ENCODE data around the gene ZNF691. TPM values are rescaled to one million over a fixed set of nuclear protein-coding genes. Genes with fewer than 3 reads are reported as not detected.

Gene ZNF691
- total RNA-seq, 2 experiments from 2014 or later, result 6.9 to 7.5 TPM

DNA sequence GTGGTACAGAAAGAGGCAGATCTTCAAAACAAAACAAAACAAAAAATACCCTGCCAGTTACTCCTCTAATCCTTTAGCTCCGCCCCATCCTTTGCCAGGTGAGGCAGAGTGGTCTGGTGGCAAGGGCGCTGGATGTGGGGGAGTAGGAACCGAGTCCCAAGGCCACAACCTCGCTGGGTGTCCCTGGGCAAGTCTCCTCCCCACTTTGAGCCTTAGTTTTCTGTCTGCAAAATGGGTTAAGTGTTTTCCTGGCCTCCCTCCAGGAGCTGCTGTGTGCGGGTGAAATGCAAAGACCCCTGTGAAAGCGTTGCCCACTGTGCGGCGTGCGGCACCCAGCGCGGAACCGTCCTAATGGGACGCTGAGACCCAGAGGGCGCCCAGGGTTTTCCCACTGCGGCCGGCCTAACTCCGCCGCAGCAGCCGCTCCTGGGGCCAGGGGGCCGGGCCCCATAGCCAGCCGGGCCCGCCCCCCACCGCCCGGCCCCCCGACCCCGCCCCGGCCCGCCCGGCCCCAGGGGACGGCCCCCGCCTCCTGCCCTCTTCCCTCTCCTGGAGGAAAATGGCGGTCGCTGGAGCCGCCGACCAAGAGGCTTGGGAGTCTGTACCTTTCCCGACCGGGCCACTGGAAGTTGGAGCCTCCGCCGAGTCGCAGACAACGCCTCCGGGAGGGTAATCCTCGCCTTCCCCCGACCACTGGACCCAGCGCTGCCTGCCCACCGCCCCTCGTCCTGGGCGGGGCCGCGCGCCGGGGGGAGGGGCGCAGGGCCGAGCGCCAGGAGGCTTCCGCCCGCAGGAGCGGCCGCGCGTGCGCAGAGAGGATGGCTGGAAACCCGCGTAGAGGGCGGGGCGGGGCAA is 29.6 kb upstream of the ZNF691 start, which contains the start of the genes ERMAP and SVBP:
TSS of gene ERMAP (plus strand) at position 538 of the 855 bp plus-strand sequence. CDS start 13,327 bp downstream, outside the sequence.
TSS of gene SVBP (minus strand) at position 813 of the 855 bp plus-strand sequence. CDS start 853 bp downstream, outside the sequence.
- H3K27me3 Mint-ChIP-seq, result no peaks in the 10 kb centered on the region
- intact Hi-C loops (cut with micrococcal nuclease), result no loop called here
- H3K27ac Mint-ChIP-seq, result peak within 1 kb of the TSS; percentile 90
- DNase-seq (peak; percentile 93), ATAC-seq (peak; percentile 91)
- CTCF ChIA-PET, result interaction anchor here (0.8 to 2.4 kb wide), 7 partner anchors 18 to 238 kb away, joined by 3 to 6 read pairs (median 3); partner anchors contain the start of gene ZNF691
- H3K36me3 Mint-ChIP-seq (ENCODE audit: low read depth), result peaks cover 1% of the 10 kb centered on the region
- H3K9me3 Mint-ChIP-seq, result no peaks in the 10 kb centered on the region
- H3K4me1 Mint-ChIP-seq (ENCODE audit: low read depth), result peaks cover 23% of the 10 kb centered on the region
- POLR2A ChIA-PET, result interaction anchor here (0.8 to 2.6 kb wide), 8 partner anchors 16 to 158 kb away, joined by 3 to 11 read pairs (median 4); partner anchors contain the start of genes C1orf50, P3H1, PPIH and TMEM269
- H3K4me3 Mint-ChIP-seq, result peak within 1 kb of the TSS; percentile 71
- TF ChIP-seq, protein P1, sequence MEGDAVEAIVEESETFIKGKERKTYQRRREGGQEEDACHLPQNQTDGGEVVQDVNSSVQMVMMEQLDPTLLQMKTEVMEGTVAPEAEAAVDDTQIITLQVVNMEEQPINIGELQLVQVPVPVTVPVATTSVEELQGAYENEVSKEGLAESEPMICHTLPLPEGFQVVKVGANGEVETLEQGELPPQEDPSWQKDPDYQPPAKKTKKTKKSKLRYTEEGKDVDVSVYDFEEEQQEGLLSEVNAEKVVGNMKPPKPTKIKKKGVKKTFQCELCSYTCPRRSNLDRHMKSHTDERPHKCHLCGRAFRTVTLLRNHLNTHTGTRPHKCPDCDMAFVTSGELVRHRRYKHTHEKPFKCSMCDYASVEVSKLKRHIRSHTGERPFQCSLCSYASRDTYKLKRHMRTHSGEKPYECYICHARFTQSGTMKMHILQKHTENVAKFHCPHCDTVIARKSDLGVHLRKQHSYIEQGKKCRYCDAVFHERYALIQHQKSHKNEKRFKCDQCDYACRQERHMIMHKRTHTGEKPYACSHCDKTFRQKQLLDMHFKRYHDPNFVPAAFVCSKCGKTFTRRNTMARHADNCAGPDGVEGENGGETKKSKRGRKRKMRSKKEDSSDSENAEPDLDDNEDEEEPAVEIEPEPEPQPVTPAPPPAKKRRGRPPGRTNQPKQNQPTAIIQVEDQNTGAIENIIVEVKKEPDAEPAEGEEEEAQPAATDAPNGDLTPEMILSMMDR (IDR thresholded peaks at IDR 0.05), result no peak

DNA sequence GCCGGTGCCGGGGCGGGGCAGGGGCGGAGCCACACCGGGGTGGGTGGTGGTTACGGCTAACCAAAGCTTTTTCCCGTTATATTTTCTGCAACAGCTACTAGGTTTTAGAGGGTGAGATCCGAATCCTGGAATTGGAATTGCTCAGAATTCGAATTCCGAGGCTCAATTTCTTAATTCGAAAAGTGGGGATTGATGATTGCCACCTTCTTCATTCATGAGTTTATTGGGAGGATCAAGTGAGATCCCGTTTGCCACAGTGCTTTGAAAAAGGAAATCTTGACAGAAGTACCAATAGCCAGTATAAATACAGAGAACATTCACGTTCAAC is 29.0 kb upstream of the ZNF691 start:
- CTCF ChIA-PET, result interaction anchor here (0.8 to 2.4 kb wide), 6 partner anchors 17 to 239 kb away, joined by 3 to 6 read pairs (median 3); partner anchors contain the start of gene ZNF691
- H3K27ac Mint-ChIP-seq, result no peak overlapping the region

DNA sequence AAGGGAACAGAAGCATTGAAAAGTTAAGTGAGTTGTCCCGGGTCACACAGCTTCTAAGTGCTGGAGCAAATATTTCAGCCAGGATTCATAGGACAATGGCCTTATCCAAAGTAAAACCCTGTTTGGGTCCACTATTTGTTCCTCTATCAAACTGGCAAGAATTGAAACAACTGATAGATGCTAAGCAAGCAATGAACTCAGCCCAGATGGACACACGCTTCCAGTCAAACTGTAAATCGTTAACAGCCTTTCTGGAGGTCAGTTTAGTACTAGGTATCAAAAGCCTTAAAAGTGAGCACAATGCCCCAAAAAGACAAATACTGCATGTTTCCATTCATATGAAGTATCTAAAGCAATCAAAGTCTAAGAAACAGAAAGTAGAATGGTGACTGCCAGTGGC is 28.4 kb upstream of the ZNF691 start:
- no peak for DNase-seq
- no peak overlapping the region for H3K27ac Mint-ChIP-seq
- intact Hi-C loops (cut with micrococcal nuclease), result no loop called here
- CTCF ChIA-PET, result interaction anchor here (0.9 to 2.4 kb wide), 4 partner anchors 29 to 239 kb away, joined by 3 to 6 read pairs (median 4); partner anchors contain the start of gene ZNF691
- POLR2A ChIA-PET, result interaction anchor here (1.0 to 2.6 kb wide), 3 partner anchors 15 to 51 kb away, joined by 4 to 11 read pairs (median 10); partner anchors contain the start of genes C1orf50, P3H1 and ZNF691
- TF ChIP-seq, protein P1 (IDR thresholded peaks at IDR 0.05), result no peak
- H3K4me3 Mint-ChIP-seq, result peak overlapping the region; percentile 71
- peaks cover 28% of the 10 kb centered on the region for H3K4me1 Mint-ChIP-seq (ENCODE audit: low read depth)
- H3K27me3 Mint-ChIP-seq, result no peaks in the 10 kb centered on the region
- ATAC-seq, result no peak
- H3K9me3 Mint-ChIP-seq, result no peaks in the 10 kb centered on the region
- peaks cover 1% of the 10 kb centered on the region for H3K36me3 Mint-ChIP-seq (ENCODE audit: low read depth)

More for the DNA sequence above, 29.0 kb upstream of the ZNF691 start:
- DNase-seq (no peak), ATAC-seq (no peak)
- Mint-ChIP-seq H3K36me3 (ENCODE audit: low read depth) (peaks cover 1% of the 10 kb centered on the region), H3K4me1 (ENCODE audit: low read depth) (peaks cover 23% of the 10 kb centered on the region), H3K27me3 (no peaks in the 10 kb centered on the region), H3K4me3 (peak overlapping the region; percentile 71), H3K9me3 (no peaks in the 10 kb centered on the region)
- intact Hi-C loops (cut with micrococcal nuclease), result no loop called here
- TF ChIP-seq, protein P1 (IDR thresholded peaks at IDR 0.05), result no peak
- POLR2A ChIA-PET, result interaction anchor here (1.0 to 2.6 kb wide), 4 partner anchors 16 to 135 kb away, joined by 4 to 11 read pairs (median 9); partner anchors contain the start of genes C1orf50, P3H1, YBX1 and ZNF691

DNA sequence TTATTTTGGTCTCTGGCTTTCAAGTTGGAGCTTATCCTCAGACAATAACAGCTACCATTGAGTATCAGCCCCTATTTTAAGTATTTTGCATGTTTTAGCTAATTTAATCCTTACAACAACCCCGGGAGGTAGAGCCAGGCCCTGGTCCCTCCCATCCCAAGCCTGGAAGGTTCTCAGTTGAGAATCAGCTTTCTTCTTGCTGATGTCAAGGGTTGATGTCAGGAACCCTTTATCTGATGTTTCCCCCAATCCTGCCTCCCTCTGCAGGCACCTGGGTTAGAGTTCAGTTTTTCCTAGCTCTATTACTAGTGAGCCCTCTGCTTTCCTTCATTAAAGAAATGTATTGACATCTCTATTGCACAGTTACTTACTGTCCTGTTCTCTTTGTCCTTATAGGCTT is 25.6 kb upstream of the ZNF691 start:
- TF ChIP-seq, protein P1 (IDR thresholded peaks at IDR 0.05), result no peak
- Mint-ChIP-seq H3K4me1 (ENCODE audit: low read depth) (peaks cover 28% of the 10 kb centered on the region), H3K27me3 (no peaks in the 10 kb centered on the region), H3K4me3 (no peak overlapping the region), H3K9me3 (no peaks in the 10 kb centered on the region), H3K27ac (no peak overlapping the region), H3K36me3 (ENCODE audit: low read depth) (no peaks in the 10 kb centered on the region)
- ChIA-PET CTCF (interaction anchor here (1.1 to 2.3 kb wide), 4 partner anchors 12 to 253 kb away, joined by 3 to 10 read pairs (median 6); partner anchors contain the start of gene ZNF691), POLR2A (interaction anchor here (0.6 to 1.6 kb wide), 4 partner anchors 16 to 23 kb away, joined by 3 to 4 read pairs (median 4); no protein-coding TSS in a partner anchor)
- intact Hi-C loops (cut with micrococcal nuclease), result no loop called here
- ATAC-seq, result no peak
- DNase-seq, result no peak
